OCI-LY7 (cell line): Measurements from ENCODE around the gene NR3C1. TPM values are rescaled to one million over a fixed set of nuclear protein-coding genes. Genes with fewer than 3 reads are reported as not detected.

ENCODE experiments used
- BruUV-seq: library from RNA; stranded (reverse); fragments of 400-500 nt; replicated peaks from 2 replicates; lab custom pipeline; 2021; lab: Mats Ljungman, UMichigan
- CTCF ChIA-PET: fragments of 300-600 bp; sonication (Branson Sonifier 250); formaldehyde crosslinking; loops from one replicate; lab custom pipeline; 2022; ENCODE audit warnings: antibody characterized with exemption; ENCODE audit not compliant: unreplicated experiment; lab: Charles Lee
- POLR2A ChIA-PET: fragments of 300-600 bp; sonication (Branson Sonifier 250); formaldehyde crosslinking; loops from one replicate; lab custom pipeline; 2022; ENCODE audit warnings: antibody characterized with exemption; lab: Charles Lee
- DNase-seq: peaks from one replicate; pipeline ENCODE4 v3.0.0-alpha.2; 2015; ENCODE audit warnings: low spot score
- H2AFZ ChIP-seq: fragments of 200-600 bp; sonication (generic), shearing (Covaris generic); 2 replicates; pipeline ENCODE4 v1.6.1; 2014; ENCODE audit warnings: mild to moderate bottlenecking, antibody characterized with exemption, low read length, moderate library complexity
- H3K27ac ChIP-seq: fragments of 200-600 bp; sonication (generic); 2 replicates; pipeline ENCODE4 v1.5.1; 2014; ENCODE audit warnings: mixed run types, low read depth, mild to moderate bottlenecking, moderate library complexity, low read length, inconsistent platforms; ENCODE audit not compliant: poor library complexity, severe bottlenecking
- H3K36me3 ChIP-seq: fragments of 200-600 bp; sonication (generic); 2 replicates; pipeline ENCODE4 v1.6.1; 2014; ENCODE audit warnings: mild to moderate bottlenecking, antibody characterized with exemption, low read length, moderate library complexity, mixed read lengths; ENCODE audit not compliant: insufficient read depth
- H3K4me1 ChIP-seq: fragments of 200-600 bp; sonication (generic); 2 replicates; pipeline ENCODE4 v1.5.1; 2014; ENCODE audit warnings: mild to moderate bottlenecking, low read length; ENCODE audit not compliant: insufficient read depth, poor library complexity, severe bottlenecking
- H3K4me2 ChIP-seq: fragments of 200-600 bp; sonication (generic); 2 replicates; pipeline ENCODE4 v1.6.1; 2014; ENCODE audit warnings: mild to moderate bottlenecking, low read length
- H3K4me3 ChIP-seq: fragments of 200-600 bp; sonication (generic); 2 replicates; pipeline ENCODE4 v1.5.1; 2014; ENCODE audit warnings: mild to moderate bottlenecking, low read depth, low read length; ENCODE audit not compliant: poor library complexity, severe bottlenecking
- H3K79me2 ChIP-seq: fragments of 200-600 bp; sonication (generic); 2 replicates; pipeline ENCODE4 v1.6.1; 2016; ENCODE audit warnings: low read depth, mild to moderate bottlenecking, low read length, moderate library complexity, mixed read lengths; ENCODE audit not compliant: insufficient read depth
- H3K9me2 ChIP-seq: fragments of 200-600 bp; sonication (generic); 2 replicates; pipeline ENCODE4 v1.6.1; 2016; ENCODE audit warnings: mild to moderate bottlenecking, low read length, mixed read lengths; ENCODE audit not compliant: insufficient read depth
- H3K9me3 ChIP-seq: fragments of 200-600 bp; sonication (generic); 2 replicates; pipeline ENCODE4 v1.6.1; 2014; ENCODE audit warnings: mild to moderate bottlenecking, mixed run types, low read length, mixed read lengths
- H4K20me1 ChIP-seq: fragments of 200-600 bp; sonication (generic); 2 replicates; pipeline ENCODE4 v1.6.1; 2014; ENCODE audit warnings: mild to moderate bottlenecking, antibody characterized with exemption, low read length, moderate library complexity, mixed read lengths; ENCODE audit not compliant: insufficient read depth
- CTCF ChIP-seq: fragments of 200-600 bp; sonication (generic); conservative IDR thresholded peaks from 2 replicates; pipeline ENCODE4 v1.5.1; 2014; ENCODE audit warnings: mild to moderate bottlenecking, antibody characterized with exemption, low read length, moderate library complexity, mixed read lengths
- EZH2phosphoT487 ChIP-seq: fragments of 200-600 bp; sonication (generic); IDR thresholded peaks from 2 replicates; pipeline ENCODE4 v1.6.1; 2018; ENCODE audit warnings: low read depth, borderline replicate concordance, mild to moderate bottlenecking, mixed run types, antibody characterized with exemption, low read length, moderate library complexity, mixed read lengths
- intact Hi-C: fragments of 100-400 bp; cut with micrococcal nuclease; formaldehyde crosslinking; loops from one replicate; pipeline ENCODE4 v1.10.0; 2022; ENCODE audit not compliant: unreplicated experiment
- total RNA-seq, 2 experiments: library from RNA; depleted of rRNA in 1 of 2; stranded (reverse); fragments of >200 nt in 1 of 2; shearing (Covaris generic) in 1 of 2; gene quantifications; 2 replicates each; pipeline ENCODE4 v1.2.3, GENCODE V29; 2014 to 2022

The NR3C1 gene
- total RNA-seq, 2 experiments from 2014 or later: 45.6 to 106 TPM

- CTCF ChIA-PET: no interaction called here
- Histone ChIP-seq H3K9me2 (no peaks in the 10 kb centered on the region), H3K4me3 (no peak overlapping the region), H3K4me2 (no peak overlapping the region), H3K9me3 (no peaks in the 10 kb centered on the region), H2AFZ (no peak overlapping the region), H3K27ac (no peak overlapping the region), H4K20me1 (no peaks in the 10 kb centered on the region), H3K36me3 (no peaks in the 10 kb centered on the region), H3K79me2 (no peaks in the 10 kb centered on the region), H3K4me1 (no peaks in the 10 kb centered on the region)
- BruUV-seq: no TSS peak
- TF ChIP-seq CTCF: no peak
- TF ChIP-seq EZH2phosphoT487: no peak
- DNase-seq: no peak
- intact Hi-C loops: no loop called here
- POLR2A ChIA-PET: interaction anchor here (0.5 to 0.7 kb wide), 3 partner anchors 12 to 1616 kb away, joined by 3 to 4 read pairs (median 3); no protein-coding TSS in a partner anchor
These were observed 148.7 kb downstream of the NR3C1 start for GRCh38 chr5:143254819-143255218.

GRCh38 chr5:143251946-143252345, 151.5 kb downstream of the NR3C1 start:
- Histone ChIP-seq H4K20me1 (no peaks in the 10 kb centered on the region), H3K79me2 (no peaks in the 10 kb centered on the region), H3K4me2 (no peak overlapping the region), H3K36me3 (no peaks in the 10 kb centered on the region), H3K27ac (no peak overlapping the region), H3K4me1 (no peaks in the 10 kb centered on the region), H3K4me3 (no peak overlapping the region), H3K9me2 (no peaks in the 10 kb centered on the region), H2AFZ (no peak overlapping the region), H3K9me3 (no peaks in the 10 kb centered on the region)
- ChIA-PET POLR2A (interaction anchor here (0.6 kb wide), 1 partner anchor 29 kb away, joined by 4 read pairs; no protein-coding TSS in a partner anchor), CTCF (no interaction called here)
- intact Hi-C loops: no loop called here
- BruUV-seq: no TSS peak
- DNase-seq: no peak
- TF ChIP-seq EZH2phosphoT487 (no peak), CTCF (no peak)

- BruUV-seq: no TSS peak
- TF ChIP-seq EZH2phosphoT487 (no peak), CTCF (no peak)
- no peaks in the 10 kb centered on the region for H4K20me1 ChIP-seq
- no peaks in the 10 kb centered on the region for H3K9me2 ChIP-seq
- no peaks in the 10 kb centered on the region for H3K9me3 ChIP-seq
- H2AFZ ChIP-seq: no peak overlapping the region
- H3K4me1 ChIP-seq: no peaks in the 10 kb centered on the region
- H3K27ac ChIP-seq: no peak overlapping the region
- H3K4me3 ChIP-seq: no peak overlapping the region
- CTCF ChIA-PET: no interaction called here
- no peaks in the 10 kb centered on the region for H3K36me3 ChIP-seq
- POLR2A ChIA-PET: no interaction called here
- H3K79me2 ChIP-seq: no peaks in the 10 kb centered on the region
- no peak overlapping the region for H3K4me2 ChIP-seq
- intact Hi-C loops: no loop called here
- no peak for DNase-seq
These were observed 152.3 kb downstream of the NR3C1 start for GRCh38 chr5:143251190-143251589.
